HepG2 (cell line): Measurements from ENCODE around the gene MGA. TPM values are rescaled to one million over a fixed set of nuclear protein-coding genes. Genes with fewer than 3 reads are reported as not detected.

Experiments used
- ATAC-seq: fragments of 200-7000 bp; cut with Tn5 transposase; 3 replicates; pipeline ENCODE4 v1.9.1; 2020; ENCODE audit warnings: mild to moderate bottlenecking, moderate library complexity
- BruUV-seq: library from RNA; stranded (reverse); fragments of 400-500 nt; replicated peaks from 2 replicates; lab custom pipeline; 2021; lab: Mats Ljungman, UMichigan
- CTCF ChIA-PET: fragments of 300-600 bp; formaldehyde crosslinking; extraction: SDS; loops from one replicate; lab custom pipeline; 2021; ENCODE audit warnings: low total read pairs, inconsistent platforms, low intra/inter-chr PET ratio; lab: Yijun Ruan, JAX
- POLR2A ChIA-PET: fragments of 350-600 bp; sonication (Branson Sonifier 250); formaldehyde crosslinking; loops from one replicate; lab custom pipeline; 2020; ENCODE audit warnings: antibody characterized with exemption, inconsistent platforms; lab: Yijun Ruan, JAX
- DNase-seq: peaks from one replicate; pipeline ENCODE4 v3.0.0-alpha.2; 2015; ENCODE audit warnings: low spot score
- FAIRE-seq: peaks from 3 replicates; lab custom pipeline; 2011; peaks lifted over from hg19 to GRCh38; lab: Jason Lieb, UNC
- H2AFZ ChIP-seq: one replicate; pipeline ENCODE4 v1.6.1; 2011; ENCODE audit warnings: low read length, inconsistent platforms
- H3K27ac ChIP-seq: fragments of 300-600 bp; 3 replicates; pipeline ENCODE4 v1.8.0; 2011; ENCODE audit warnings: mixed run types, mild to moderate bottlenecking, mixed read lengths, low read length, inconsistent platforms; ENCODE audit not compliant: insufficient read depth; ENCODE audit errors: extremely low read length
- H3K27me3 ChIP-seq, 2 experiments: fragments of 200-600 bp in 1 of 2; 2 replicates in 1 of 2; 3 replicates in 1 of 2; pipeline versions ENCODE4 v1.6.0 to v1.8.0; 2011; ENCODE audit warnings: low read length in 2 of 2, mild to moderate bottlenecking in 2 of 2, moderate library complexity in 2 of 2, inconsistent platforms in 1 of 2; ENCODE audit not compliant: insufficient read depth in 2 of 2, control insufficient read depth in 1 of 2
- H3K36me3 ChIP-seq, 2 experiments: fragments of 200-600 bp in 1 of 2; replicated peaks in 1 of 2; 2 replicates in 1 of 2; 3 replicates in 1 of 2; pipeline versions ENCODE4 v1.5.1 to v1.8.0; 2011; ENCODE audit warnings: low read length in 2 of 2, inconsistent platforms in 1 of 2; ENCODE audit not compliant: insufficient read depth in 2 of 2, control insufficient read depth in 1 of 2
- H3K4me1 ChIP-seq: 2 replicates; pipeline ENCODE4 v1.5.1; 2012; ENCODE audit warnings: low read length, inconsistent platforms; ENCODE audit not compliant: insufficient read depth
- H3K4me2 ChIP-seq: 2 replicates; pipeline ENCODE4 v1.6.0; 2011; ENCODE audit warnings: low read depth, low read length, inconsistent platforms
- H3K4me3 ChIP-seq, 3 experiments: fragments of 200-600 bp in 1 of 3; sonication (generic), shearing (Covaris generic) in 1 of 3; replicated peaks in 1 of 3; 2 replicates each; pipeline ENCODE4 v1.5.1; 2011 to 2016; ENCODE audit warnings: low read length in 3 of 3, inconsistent platforms in 2 of 3, low read depth in 2 of 3, mild to moderate bottlenecking in 2 of 3, control low read depth in 1 of 3, mixed read lengths in 1 of 3; ENCODE audit not compliant: insufficient read depth in 1 of 3
- H3K79me2 ChIP-seq: one replicate; pipeline ENCODE4 v1.6.1; 2011; ENCODE audit warnings: low read length, inconsistent platforms; ENCODE audit not compliant: insufficient read depth
- H3K9ac ChIP-seq: 2 replicates; pipeline ENCODE4 v1.6.0; 2011; ENCODE audit warnings: mild to moderate bottlenecking, low read depth, low read length, inconsistent platforms; ENCODE audit not compliant: insufficient read depth
- H3K9me3 ChIP-seq: 2 replicates; pipeline ENCODE4 v1.5.1; 2012; ENCODE audit warnings: mild to moderate bottlenecking, low read length
- H4K20me1 ChIP-seq: 2 replicates; pipeline ENCODE4 v1.6.0; 2011; ENCODE audit warnings: inconsistent platforms, mild to moderate bottlenecking, low read length, moderate library complexity; ENCODE audit not compliant: insufficient read depth
- ATAD3A ChIP-seq: sonication (generic); formaldehyde crosslinking; IDR thresholded peaks from 2 replicates; pipeline ENCODE4 v1.4.0; 2020; ENCODE audit warnings: missing genetic modification reagents
- CBFB ChIP-seq: sonication (generic); formaldehyde crosslinking; IDR thresholded peaks from 2 replicates; pipeline ENCODE4 v1.4.0; 2020; ENCODE audit warnings: missing genetic modification reagents
- IKZF5 ChIP-seq: IDR thresholded peaks from 2 replicates; pipeline ENCODE4 v1.6.1; 2018; ENCODE audit warnings: missing genetic modification reagents, mild to moderate bottlenecking, missing compliant biosample characterization
- NCOR1 ChIP-seq: fragments of 200-600 bp; sonication (generic); IDR thresholded peaks from 2 replicates; pipeline ENCODE4 v1.7.0; 2017; ENCODE audit warnings: antibody characterized with exemption, low read length, borderline replicate concordance
- NR3C1 ChIP-seq: sonication (generic); formaldehyde crosslinking; IDR thresholded peaks from 2 replicates; pipeline ENCODE4 v1.4.0; 2020; ENCODE audit warnings: missing genetic modification reagents
- PTBP1 ChIP-seq: fragments of 200-400 bp; formaldehyde crosslinking; IDR thresholded peaks from 2 replicates; pipeline ENCODE4 v1.6.1; 2018; ENCODE audit warnings: low read length, low read depth; ENCODE audit not compliant: poor library complexity, severe bottlenecking
- RARG ChIP-seq: sonication (generic); formaldehyde crosslinking; IDR thresholded peaks from 2 replicates; pipeline ENCODE4 v1.4.0; 2020; ENCODE audit warnings: low read depth, mild to moderate bottlenecking, missing genetic modification reagents
- TAF1 ChIP-seq: sonication (generic); formaldehyde crosslinking; IDR thresholded peaks from 2 replicates; pipeline ENCODE4 v1.4.0; 2020; ENCODE audit warnings: missing genetic modification reagents
- ZNF317 ChIP-seq: sonication (generic); formaldehyde crosslinking; IDR thresholded peaks from 2 replicates; pipeline ENCODE4 v1.5.0; 2020; ENCODE audit warnings: mild to moderate bottlenecking, missing genetic modification reagents
- ZNF350 ChIP-seq: sonication (generic); formaldehyde crosslinking; IDR thresholded peaks from 2 replicates; pipeline ENCODE4 v1.4.0; 2020; ENCODE audit warnings: mild to moderate bottlenecking, low read depth, missing genetic modification reagents, borderline replicate concordance
- ZNF362 ChIP-seq: sonication (generic); formaldehyde crosslinking; IDR thresholded peaks from 2 replicates; pipeline ENCODE4 v1.4.0; 2020; ENCODE audit warnings: missing genetic modification reagents, mild to moderate bottlenecking, borderline replicate concordance
- ZNF570 ChIP-seq: sonication (generic); formaldehyde crosslinking; IDR thresholded peaks from 2 replicates; pipeline ENCODE4 v1.4.0; 2020; ENCODE audit warnings: mild to moderate bottlenecking, missing genetic modification reagents, borderline replicate concordance
- ZNF740 ChIP-seq: sonication (generic); formaldehyde crosslinking; IDR thresholded peaks from 2 replicates; pipeline ENCODE4 v1.4.0; 2020; ENCODE audit warnings: missing genetic modification reagents
- ZSCAN30 ChIP-seq: sonication (generic); formaldehyde crosslinking; IDR thresholded peaks from 2 replicates; pipeline ENCODE4 v1.5.0; 2020; ENCODE audit warnings: mild to moderate bottlenecking, missing genetic modification reagents
- WGBS: methylation state at CpG from one replicate; pipeline ENCODE4 v1.1.6; 2017; ENCODE audit warnings: low lambda C conversion rate; 5-methylcytosine and 5-hydroxymethylcytosine counted together
- in situ Hi-C: cut with HindIII; loops from 2 replicates; pipeline ENCODE4 v1.10.0; 2017; ENCODE audit warnings: low pct_unique_long_range_greater_than_20kb; ENCODE audit not compliant: extremely low pct_ligation_motif_present
- intact Hi-C: fragments of 100-400 bp; cut with micrococcal nuclease; formaldehyde crosslinking; loops from one replicate; pipeline ENCODE4 v1.10.0; 2022; ENCODE audit not compliant: unreplicated experiment
- polyA plus RNA-seq, 8 experiments: library from polyadenylated mRNA; depleted of rRNA in 3 of 8; stranded (reverse) in 7 of 8; unstranded in 1 of 8; fragments of >200 nt; fragmentation: Illumina TruSeq in 4 of 8; extraction: Trizol in 4 of 8; gene quantifications; 2 replicates each; pipeline versions ENCODE4 v1.2.1 to v1.2.3, GENCODE V29; 2011 to 2016; ENCODE audit warnings: low read depth in 4 of 8, missing spikeins in 1 of 8, mixed read lengths in 1 of 8; ENCODE audit not compliant: insufficient read depth in 1 of 8
- total RNA-seq, 5 experiments: library from RNA; depleted of rRNA; stranded (reverse); fragments of >200 nt; fragmentation: Illumina TruSeq; extraction: Trizol; gene quantifications; 2 replicates each; pipeline ENCODE4 v1.2.3, GENCODE V29; 2016; ENCODE audit warnings: low read depth in 1 of 5

Gene MGA
- total and polyA plus RNA-seq, 2 of the 13 experiments (the other 11 are each of a cell fraction or from before 2014, with no cell fraction given): 5.3 to 59.0 TPM

GRCh38 chr15:41659855-41660234 is 360 bp upstream of the MGA start:
- no peak for TF ChIP-seq ATAD3A (CRISPR knock-in tag)
- no peak for TF ChIP-seq TAF1
- TF ChIP-seq PTBP1: no peak
- TF ChIP-seq, all 625 proteins: peak for 0
- CTCF ChIA-PET: no interaction called here
- no peak for FAIRE-seq
- Histone ChIP-seq H3K27ac (peak overlapping the region; percentile 80), H4K20me1 (peaks cover 24% of the 10 kb centered on the region), H3K4me3 (peak overlapping the region in 1 of 3 experiments; percentile 76; a peak in 1 of 6 replicates), H3K79me2 (peaks cover 68% of the 10 kb centered on the region), H3K36me3 (no peaks in the 10 kb centered on the region), H3K4me1 (peaks cover 50% of the 10 kb centered on the region), H3K9me3 (no peaks in the 10 kb centered on the region), H3K4me2 (peak overlapping the region; percentile 95), H3K9ac (peak overlapping the region; percentile 18; the same call in 1 of the 2 replicates), H2AFZ (no peak overlapping the region), H3K27me3 (no peaks in the 10 kb centered on the region; a peak in 1 of 5 replicates)
- no peak for DNase-seq
- in situ Hi-C loops: no loop called here
- WGBS: 88% methylated on average over 21 of the region's 21 CpGs
- no TSS peak for BruUV-seq
- POLR2A ChIA-PET: interaction anchor here (0.8 to 2.0 kb wide), 8 partner anchors 11 to 115 kb away, joined by 3 to 13 read pairs (median 5); partner anchors contain the start of gene RPAP1
- ATAC-seq: no peak
- intact Hi-C loops: no loop called here

- H2AFZ ChIP-seq: no peak overlapping the region
- H3K27me3 ChIP-seq: no peaks in the 10 kb centered on the region; a peak in 1 of 5 replicates
- ATAC-seq (peak; percentile 34), FAIRE-seq (no peak), DNase-seq (no peak)
- peak overlapping the region; percentile 95 for H3K4me2 ChIP-seq
- H3K4me3 ChIP-seq: peak overlapping the region; percentile 54 to 76 (median 61)
- H3K9ac ChIP-seq: peak overlapping the region; percentile 70
- H3K79me2 ChIP-seq: peaks cover 75% of the 10 kb centered on the region
- H3K4me1 ChIP-seq: peaks cover 48% of the 10 kb centered on the region
- H3K9me3 ChIP-seq: no peaks in the 10 kb centered on the region
- CTCF ChIA-PET: no interaction called here
- H4K20me1 ChIP-seq: peaks cover 27% of the 10 kb centered on the region
- intact Hi-C loops (no loop called here), in situ Hi-C loops (no loop called here)
- 13% methylated on average over 9 of the region's 9 CpGs for WGBS
- POLR2A ChIA-PET: interaction anchor here (1.0 to 2.0 kb wide), 6 partner anchors 12 to 99 kb away, joined by 3 to 13 read pairs (median 5); no protein-coding TSS in a partner anchor
- peak overlapping the region; percentile 80 for H3K27ac ChIP-seq
- no peaks in the 10 kb centered on the region for H3K36me3 ChIP-seq
- BruUV-seq: no TSS peak
- TF ChIP-seq NR3C1 (CRISPR knock-in tag): no peak
- TF ChIP-seq ZNF570 (CRISPR knock-in tag): no peak
- no peak for TF ChIP-seq ZNF362
- 0 out of 2 replicates have a peak, but pooled peaks have one; percentile 14 for TF ChIP-seq ZSCAN30 (CRISPR knock-in tag)
- TF ChIP-seq ZNF317 (CRISPR knock-in tag): peak; percentile 5; the same call in 1 of the 2 replicates
- no peak for TF ChIP-seq TAF1
- TF ChIP-seq NCOR1: no peak
- no peak for TF ChIP-seq ZNF350 (CRISPR knock-in tag)
- no peak for TF ChIP-seq CBFB (CRISPR knock-in tag)
- TF ChIP-seq IKZF5 (CRISPR knock-in tag): no peak
- TF ChIP-seq ZNF740: no peak
- TF ChIP-seq RARG (CRISPR knock-in tag): no peak
Observed at GRCh38 chr15:41661078-41661517, 893 bp downstream of the MGA start.
